Stomach smooth muscle (tissue), 2 donors: ENCODE data around the gene NCOA1.

Experiments used
- H3K27ac ChIP-seq: one replicate; pipeline ENCODE4 v1.7.0; 2013; ENCODE audit warnings: mild to moderate bottlenecking, low read length, inconsistent platforms
- H3K27me3 ChIP-seq, 2 donors: one replicate each; pipeline ENCODE4 v1.7.0; 2013; ENCODE audit warnings: low read length in 2 of 2; ENCODE audit not compliant: insufficient read depth in 2 of 2, control insufficient read depth in 1 of 2
- H3K36me3 ChIP-seq, 2 donors: one replicate each; pipeline ENCODE4 v1.7.0; 2013; ENCODE audit warnings: low read length in 2 of 2; ENCODE audit not compliant: control insufficient read depth in 2 of 2, insufficient read depth in 2 of 2
- H3K4me1 ChIP-seq: one replicate; pipeline ENCODE4 v1.7.0; 2013; ENCODE audit warnings: low read length; ENCODE audit not compliant: control insufficient read depth, insufficient read depth
- H3K4me3 ChIP-seq, 2 donors: one replicate each; pipeline ENCODE4 v1.7.0; 2013; ENCODE audit warnings: low read length in 2 of 2
- H3K9ac ChIP-seq, 2 donors: one replicate each; pipeline ENCODE4 v1.7.0; 2013; ENCODE audit warnings: low read length in 2 of 2, mild to moderate bottlenecking in 1 of 2
- H3K9me3 ChIP-seq, 2 donors: one replicate each; pipeline ENCODE4 v1.7.0; 2013; ENCODE audit warnings: low read length in 2 of 2; ENCODE audit not compliant: control insufficient read depth in 2 of 2
- donor health status: healthy.
- donor health status: Pancreatic carcinoma.

Gene NCOA1

DNA sequence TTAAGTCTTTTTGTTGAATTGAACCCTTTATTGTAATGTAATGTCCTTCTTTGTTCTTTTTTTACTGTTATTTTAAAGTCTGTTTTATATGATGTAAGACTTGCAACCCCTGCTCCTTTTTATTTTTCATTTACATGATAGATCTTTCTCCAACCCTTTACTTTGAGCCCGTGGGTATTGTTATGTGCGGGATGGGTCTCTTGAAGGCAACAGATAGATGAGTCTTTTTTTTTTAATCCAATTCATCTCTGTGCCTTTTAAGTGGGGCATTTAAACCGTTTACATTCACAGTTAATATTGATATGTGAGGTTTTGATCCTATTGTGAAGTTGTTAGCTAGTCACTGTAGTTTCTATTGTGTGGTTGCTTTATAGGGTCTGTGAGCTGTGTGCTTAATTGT is 120.6 kb downstream of the NCOA1 start:
- H3K4me1 ChIP-seq: no peaks in the 10 kb centered on the region

DNA sequence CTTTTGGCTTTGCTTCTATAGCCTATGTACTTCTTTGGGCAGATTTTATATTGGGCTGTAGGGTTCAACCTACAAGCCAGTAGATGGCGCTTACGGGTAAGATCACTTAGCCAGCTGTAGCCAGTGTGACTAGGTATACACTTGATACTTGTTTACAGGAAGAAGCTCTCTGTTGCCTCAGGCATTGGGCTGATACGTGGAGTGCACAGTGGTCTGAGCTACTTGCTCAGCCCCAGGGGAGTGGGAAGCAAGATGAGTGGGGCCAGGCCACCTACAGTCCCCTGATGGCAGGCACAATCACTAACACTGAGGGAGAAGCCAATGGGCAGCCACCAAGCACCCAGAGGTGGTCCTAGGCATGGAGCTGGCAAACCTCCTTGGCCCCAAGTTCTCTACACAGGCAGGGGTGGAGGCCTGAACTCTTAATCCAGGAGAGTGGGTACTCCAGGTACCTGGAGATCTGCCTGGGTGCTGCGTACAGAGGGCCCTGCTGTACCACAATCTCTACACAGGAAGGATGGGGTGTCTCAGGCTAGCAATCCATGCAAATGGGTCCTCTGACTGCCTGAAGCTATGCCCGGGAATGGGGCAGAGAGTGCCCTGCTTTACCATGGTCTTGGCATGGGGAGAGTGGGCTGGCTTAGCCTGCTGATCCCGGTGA is 122.2 kb downstream of the NCOA1 start:
- Histone ChIP-seq H3K27me3 (no peaks in the 10 kb centered on the region), H3K9me3 (peaks cover 0 to 6% of the 10 kb centered on the region in 2 donors), H3K27ac (no peak overlapping the region), H3K9ac (no peak overlapping the region), H3K4me3 (no peak overlapping the region), H3K4me1 (no peaks in the 10 kb centered on the region), H3K36me3 (no peaks in the 10 kb centered on the region)

More for the DNA sequence above, 120.6 kb downstream of the NCOA1 start:
- H3K27me3 ChIP-seq: no peaks in the 10 kb centered on the region
- no peak overlapping the region for H3K27ac ChIP-seq
- no peak overlapping the region for H3K4me3 ChIP-seq
- no peak overlapping the region for H3K9ac ChIP-seq
- peaks cover 0 to 6% of the 10 kb centered on the region in 2 donors for H3K9me3 ChIP-seq
- H3K36me3 ChIP-seq: no peaks in the 10 kb centered on the region

DNA sequence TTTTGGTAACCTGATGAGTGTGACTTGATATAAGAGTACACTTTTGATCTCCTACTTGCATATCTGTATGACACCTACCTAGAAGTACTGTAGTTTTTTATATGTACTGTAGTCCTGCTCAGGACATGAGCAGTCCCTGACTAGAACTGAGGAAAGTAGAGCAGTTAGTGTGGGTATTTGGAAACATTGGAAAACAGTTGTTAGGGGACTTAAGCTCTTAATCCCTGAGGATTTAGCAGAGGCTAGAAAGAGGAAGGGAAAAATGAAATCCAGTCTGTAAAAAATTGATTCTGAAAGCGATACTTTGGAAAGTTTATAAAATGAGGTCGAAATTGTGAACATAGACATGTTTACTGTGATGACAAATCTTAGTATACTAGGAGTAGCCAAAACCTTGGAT is 125.6 kb downstream of the NCOA1 start:
- H3K36me3 ChIP-seq: no peaks in the 10 kb centered on the region
- H3K27me3 ChIP-seq: no peaks in the 10 kb centered on the region
- H3K27ac ChIP-seq: no peak overlapping the region
- H3K4me3 ChIP-seq: no peak overlapping the region
- H3K4me1 ChIP-seq: no peaks in the 10 kb centered on the region
- H3K9ac ChIP-seq: no peak overlapping the region
- peaks cover 0 to 6% of the 10 kb centered on the region in 2 donors for H3K9me3 ChIP-seq

DNA sequence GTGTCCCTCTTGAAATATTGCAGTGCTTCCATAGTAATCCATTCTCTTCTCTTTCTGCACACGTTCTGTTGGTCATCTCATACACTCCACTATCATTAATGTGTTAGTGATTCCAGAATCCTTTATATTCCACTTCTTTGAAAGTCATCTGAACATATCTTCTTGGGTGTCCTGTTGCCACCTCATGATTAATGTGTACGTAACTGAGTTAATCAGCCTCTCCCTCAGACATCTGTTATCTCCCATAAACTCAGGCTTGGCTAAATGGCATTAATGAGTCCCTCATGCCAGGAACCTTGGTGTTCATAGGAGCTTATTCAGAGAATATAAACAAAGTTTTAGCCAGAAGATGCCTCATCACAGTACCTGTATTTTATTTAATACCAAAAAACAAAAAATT is 126.4 kb downstream of the NCOA1 start:
- H3K4me3 ChIP-seq: no peak overlapping the region
- no peaks in the 10 kb centered on the region for H3K9me3 ChIP-seq
- H3K27ac ChIP-seq: no peak overlapping the region
- H3K9ac ChIP-seq: no peak overlapping the region
- H3K36me3 ChIP-seq: no peaks in the 10 kb centered on the region
- H3K27me3 ChIP-seq: no peaks in the 10 kb centered on the region
- no peaks in the 10 kb centered on the region for H3K4me1 ChIP-seq

DNA sequence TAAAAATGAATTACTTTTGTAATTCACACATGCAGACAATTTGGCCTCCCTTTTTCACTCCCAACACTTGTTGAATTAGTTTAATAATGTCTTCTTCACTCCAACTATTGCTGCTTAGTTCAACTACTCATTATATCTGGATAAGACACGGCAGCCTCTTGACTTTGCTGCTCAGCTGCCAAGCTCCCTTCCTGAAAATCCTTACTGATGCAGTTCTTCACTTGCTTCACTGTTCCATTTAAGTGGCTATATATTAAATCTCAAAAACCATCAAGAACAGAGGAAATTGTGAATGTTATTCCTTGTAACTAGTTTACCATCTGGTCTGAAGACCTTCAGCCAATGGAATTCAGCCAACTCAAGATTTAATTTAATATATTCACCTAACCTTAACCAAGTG is 127.1 kb downstream of the NCOA1 start:
- Histone ChIP-seq H3K4me1 (no peaks in the 10 kb centered on the region), H3K27ac (no peak overlapping the region), H3K9ac (no peak overlapping the region), H3K27me3 (no peaks in the 10 kb centered on the region), H3K4me3 (no peak overlapping the region), H3K9me3 (no peaks in the 10 kb centered on the region), H3K36me3 (no peaks in the 10 kb centered on the region)

DNA sequence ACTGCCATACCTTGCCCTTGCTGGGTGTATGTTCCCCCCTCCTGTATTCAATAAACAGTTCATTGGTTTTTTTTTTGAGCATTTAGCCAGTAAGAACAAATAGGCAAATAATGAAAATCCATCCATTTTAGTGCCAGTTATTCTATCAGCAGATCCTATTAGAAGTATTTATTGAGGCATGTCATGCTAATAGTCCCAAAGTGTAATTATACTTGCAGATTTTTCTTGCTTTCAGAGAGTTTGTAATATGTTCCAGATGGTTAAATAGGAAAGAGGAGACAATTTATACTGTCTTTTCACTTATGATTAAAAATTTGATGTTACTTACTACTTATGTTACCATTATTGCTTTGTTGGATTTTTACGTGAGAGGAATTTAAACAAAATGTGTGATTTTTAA is 127.6 kb downstream of the NCOA1 start:
- no peaks in the 10 kb centered on the region for H3K9me3 ChIP-seq
- H3K27me3 ChIP-seq: no peaks in the 10 kb centered on the region
- no peaks in the 10 kb centered on the region for H3K4me1 ChIP-seq
- H3K4me3 ChIP-seq: no peak overlapping the region
- no peaks in the 10 kb centered on the region for H3K36me3 ChIP-seq
- no peak overlapping the region for H3K9ac ChIP-seq
- H3K27ac ChIP-seq: no peak overlapping the region

DNA sequence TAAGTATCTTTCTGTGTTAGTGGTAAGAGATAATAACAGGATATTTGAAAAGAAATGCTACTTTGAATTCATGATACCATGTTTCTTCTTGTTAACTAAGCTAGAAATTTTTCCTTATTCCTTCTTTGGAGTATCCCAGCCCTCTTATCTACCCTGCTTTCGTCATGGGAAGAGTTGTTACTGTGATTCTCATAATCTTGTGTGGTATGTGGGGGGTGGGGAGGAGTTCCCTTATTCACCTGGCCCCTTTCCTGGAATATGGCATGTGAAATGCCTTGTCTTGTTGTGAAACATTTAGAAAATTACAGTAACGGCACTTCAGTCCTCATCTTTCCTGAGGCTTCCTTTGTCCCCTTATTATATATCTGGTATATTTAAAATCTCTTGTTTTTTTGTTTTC is 129.9 kb downstream of the NCOA1 start:
- Histone ChIP-seq H3K4me3 (no peak overlapping the region), H3K36me3 (no peaks in the 10 kb centered on the region), H3K4me1 (no peaks in the 10 kb centered on the region), H3K9me3 (no peaks in the 10 kb centered on the region), H3K27me3 (no peaks in the 10 kb centered on the region), H3K27ac (no peak overlapping the region), H3K9ac (no peak overlapping the region)

DNA sequence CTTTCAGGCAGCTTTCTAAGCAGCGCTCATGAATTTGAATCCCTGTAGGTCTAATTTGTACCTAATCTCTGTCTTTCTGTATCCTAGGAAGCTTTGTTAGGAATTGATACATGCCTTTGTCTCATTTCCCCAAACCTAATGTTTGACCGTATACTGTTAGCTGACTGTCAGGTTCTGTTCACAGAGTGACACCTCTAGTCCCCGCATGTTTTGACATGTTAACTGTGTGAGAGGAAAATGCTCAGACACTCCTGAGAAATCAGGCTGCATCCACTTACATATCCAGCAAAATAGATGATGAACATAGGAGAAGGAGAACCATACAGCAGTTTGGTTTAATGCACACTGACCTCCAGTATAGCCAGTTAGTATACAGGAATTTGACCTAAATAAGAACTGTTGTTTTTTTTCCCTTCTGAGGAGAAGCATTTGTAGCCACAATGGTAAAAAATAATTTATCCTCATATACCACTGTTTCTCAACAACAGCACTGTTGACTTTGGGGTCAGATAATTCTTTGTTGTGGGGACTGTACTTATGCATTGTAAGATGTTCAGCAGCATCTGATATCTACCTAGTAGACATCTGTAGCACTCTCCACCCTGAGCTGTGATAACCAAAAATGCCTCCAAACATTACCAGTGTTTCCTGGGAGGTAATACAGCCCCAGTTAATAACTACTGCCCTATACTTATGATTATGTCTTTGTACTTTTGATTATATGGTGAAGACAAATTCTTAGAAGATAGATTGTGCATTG is 130.9 kb downstream of the NCOA1 start:
- H3K36me3 ChIP-seq: no peaks in the 10 kb centered on the region
- no peak overlapping the region for H3K4me3 ChIP-seq
- no peak overlapping the region for H3K27ac ChIP-seq
- no peak overlapping the region for H3K9ac ChIP-seq
- no peaks in the 10 kb centered on the region for H3K27me3 ChIP-seq
- H3K9me3 ChIP-seq: no peaks in the 10 kb centered on the region
- H3K4me1 ChIP-seq: no peaks in the 10 kb centered on the region

DNA sequence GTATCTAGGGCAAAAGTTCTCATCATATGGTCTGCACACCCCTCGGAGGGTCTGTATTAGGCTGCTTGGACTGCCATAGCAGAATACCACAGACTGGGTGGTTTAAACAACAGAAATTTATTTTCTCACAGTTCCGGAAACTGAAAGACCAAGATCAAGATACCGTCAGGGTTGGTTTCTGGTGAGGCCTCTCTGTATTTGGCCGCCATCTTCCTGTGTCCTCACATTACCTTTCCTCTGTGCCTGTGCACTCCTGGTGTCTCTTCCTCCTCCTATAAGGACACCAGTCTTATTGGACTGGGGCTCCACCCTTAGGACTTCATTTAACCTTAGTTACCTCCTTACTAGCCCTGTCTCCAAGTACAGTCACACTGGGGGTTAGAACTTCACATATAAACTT is 132.5 kb downstream of the NCOA1 start:
- Histone ChIP-seq H3K4me1 (no peaks in the 10 kb centered on the region), H3K36me3 (no peaks in the 10 kb centered on the region), H3K9ac (no peak overlapping the region), H3K27ac (no peak overlapping the region), H3K9me3 (no peaks in the 10 kb centered on the region), H3K4me3 (no peak overlapping the region), H3K27me3 (no peaks in the 10 kb centered on the region)

DNA sequence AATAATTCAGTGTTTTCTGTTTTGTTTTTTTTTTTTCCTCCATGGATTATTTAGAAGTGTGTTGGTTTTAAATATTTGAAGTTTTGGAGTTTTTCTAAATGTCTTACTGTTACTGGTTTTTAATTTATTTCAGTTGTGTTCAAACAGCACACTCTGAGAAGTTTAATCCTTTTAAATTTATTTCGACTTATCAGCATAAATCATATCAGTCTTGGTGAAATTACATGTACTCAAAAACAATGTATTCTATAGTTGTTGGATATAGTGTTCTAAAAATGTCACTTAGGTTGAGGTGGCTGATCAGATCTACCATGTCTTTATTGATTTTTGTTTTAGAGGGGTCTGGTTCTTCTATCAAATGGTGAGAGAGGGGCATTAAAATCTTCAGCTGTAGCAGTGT is 134.7 kb downstream of the NCOA1 start:
- Histone ChIP-seq H3K4me1 (no peaks in the 10 kb centered on the region), H3K9ac (no peak overlapping the region), H3K27me3 (no peaks in the 10 kb centered on the region), H3K36me3 (no peaks in the 10 kb centered on the region), H3K4me3 (no peak overlapping the region), H3K9me3 (no peaks in the 10 kb centered on the region), H3K27ac (no peak overlapping the region)

DNA sequence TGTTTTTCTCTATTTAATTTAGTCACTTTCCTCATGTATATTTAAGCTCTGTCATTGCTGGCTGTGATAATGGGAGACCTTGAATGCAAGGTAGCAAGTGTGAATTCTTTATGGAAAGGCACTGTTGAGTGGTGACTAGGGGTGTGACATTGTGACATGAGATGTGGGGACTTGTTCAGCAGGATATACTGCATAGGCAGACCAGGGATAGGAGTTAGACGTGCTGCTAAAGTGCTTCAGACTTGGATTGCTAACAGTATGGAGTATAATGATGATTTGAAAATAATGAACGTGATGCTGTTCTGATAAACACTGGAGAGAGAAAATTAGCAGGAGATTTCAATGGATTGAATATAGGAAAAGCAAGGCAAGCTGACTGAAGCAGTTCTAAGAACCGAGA is 135.1 kb downstream of the NCOA1 start:
- H3K27me3 ChIP-seq: no peaks in the 10 kb centered on the region
- H3K9ac ChIP-seq: no peak overlapping the region
- H3K4me3 ChIP-seq: no peak overlapping the region
- H3K36me3 ChIP-seq: no peaks in the 10 kb centered on the region
- no peaks in the 10 kb centered on the region for H3K4me1 ChIP-seq
- H3K27ac ChIP-seq: no peak overlapping the region
- no peaks in the 10 kb centered on the region for H3K9me3 ChIP-seq
